Endometrial microvascular endothelial cells (primary cell): ENCODE data around the gene ZNF592. TPM values are rescaled to one million over a fixed set of nuclear protein-coding genes. Genes with fewer than 3 reads are reported as not detected.

Experiments
- in situ Hi-C: cut with HindIII; loops from 2 replicates; pipeline ENCODE4 v1.10.0; 2017; ENCODE audit warnings: low sequenced_read_pairs, low pct_unique_long_range_greater_than_20kb; ENCODE audit errors: inconsistent ontology term
- total RNA-seq: library from RNA; depleted of rRNA; stranded (reverse); fragments of >200 nt; gene quantifications from one replicate; pipeline ENCODE4 v1.2.3, GENCODE V29; 2015; ENCODE audit errors: inconsistent ontology term

ZNF592 gene
- total RNA-seq, 1 donor from 2014 or later, result 13.6 TPM

GRCh38 chr15:84772467-84772866 lies 24.1 kb downstream of the ZNF592 start:
- in situ Hi-C loops, result no loop called here

- in situ Hi-C loops, result no loop called here
Observed at GRCh38 chr15:84773716-84774115, 25.3 kb downstream of the ZNF592 start.

DNA sequence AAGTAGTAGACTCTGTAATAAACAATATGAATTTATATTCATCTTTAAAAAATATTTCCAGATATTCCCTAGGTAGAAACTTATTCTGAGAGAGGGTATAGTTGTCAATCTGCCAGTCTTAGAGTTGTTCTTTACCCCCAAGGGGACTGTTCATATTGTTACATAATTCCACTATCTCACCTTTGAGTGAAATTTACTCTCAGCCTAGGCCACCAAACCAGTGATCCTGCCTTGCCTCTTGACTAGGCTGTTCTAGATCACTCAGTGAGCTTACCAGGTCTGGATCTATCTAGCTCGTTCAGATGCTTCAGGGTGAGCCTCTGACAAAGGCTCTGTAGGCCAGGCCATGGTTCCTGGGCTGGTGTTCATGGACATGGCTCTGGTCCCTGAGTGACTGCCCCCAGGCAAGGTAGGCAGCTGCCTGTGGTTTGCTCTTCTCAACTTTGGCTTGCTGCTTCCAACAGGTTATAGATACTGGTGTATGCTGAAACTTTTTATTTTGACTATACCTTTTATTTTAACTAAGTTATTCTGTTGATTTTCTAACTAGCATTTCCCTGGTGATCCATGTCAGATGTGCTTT lies 27.6 kb downstream of the ZNF592 start:
- in situ Hi-C loops, result no loop called here

- in situ Hi-C loops, result no loop called here
Observed at GRCh38 chr15:84778194-84778593, 29.8 kb downstream of the ZNF592 start.

DNA sequence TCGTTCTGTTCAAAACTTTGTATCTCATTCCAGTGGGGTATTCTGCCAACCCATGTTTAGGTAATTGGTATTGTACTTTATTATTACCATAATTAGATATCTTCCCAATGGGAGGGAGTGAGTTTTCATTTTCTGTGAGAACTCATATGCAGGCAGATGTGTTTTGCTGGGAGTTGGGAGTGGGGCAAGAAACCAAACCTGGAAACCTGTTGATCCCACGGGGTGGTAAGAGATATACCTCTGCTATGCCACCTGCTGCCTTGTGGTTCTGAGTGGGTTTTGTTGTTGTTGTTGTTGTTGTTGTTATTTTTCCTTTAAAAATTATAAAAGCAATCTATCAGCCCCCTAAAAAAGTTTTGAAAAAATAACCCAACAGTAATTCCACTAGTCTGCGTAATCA lies 32.1 kb downstream of the ZNF592 start:
- in situ Hi-C loops, result no loop called here

DNA sequence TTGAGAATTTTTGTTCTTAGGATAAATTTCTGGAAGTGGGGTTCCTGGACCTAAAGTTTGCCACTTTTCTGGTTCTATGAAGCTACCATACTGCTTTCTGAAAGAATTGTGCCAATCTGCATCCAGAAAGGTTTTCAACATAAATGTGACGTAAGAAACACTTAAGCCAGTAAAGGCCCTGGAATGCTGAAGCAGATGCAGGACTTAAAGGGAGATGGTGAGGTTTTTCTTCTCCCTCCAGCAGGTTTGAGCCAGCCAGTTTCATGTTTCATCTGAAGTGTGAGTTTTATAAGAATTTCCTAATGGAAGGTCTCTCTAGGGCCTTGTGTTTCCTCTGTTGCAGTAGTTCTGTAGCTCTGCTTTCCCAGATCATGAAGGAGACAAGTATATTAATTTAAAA lies 33.1 kb downstream of the ZNF592 start:
- in situ Hi-C loops, result no loop called here

- in situ Hi-C loops, result no loop called here
Observed at GRCh38 chr15:84782346-84782745, 34.0 kb downstream of the ZNF592 start.

GRCh38 chr15:84783493-84784251 lies 35.3 kb downstream of the ZNF592 start:
- in situ Hi-C loops, result no loop called here

- in situ Hi-C loops, result no loop called here
Observed at GRCh38 chr15:84784262-84784661, 35.9 kb downstream of the ZNF592 start.

GRCh38 chr15:84785053-84785452 lies 36.7 kb downstream of the ZNF592 start:
- in situ Hi-C loops, result no loop called here

DNA sequence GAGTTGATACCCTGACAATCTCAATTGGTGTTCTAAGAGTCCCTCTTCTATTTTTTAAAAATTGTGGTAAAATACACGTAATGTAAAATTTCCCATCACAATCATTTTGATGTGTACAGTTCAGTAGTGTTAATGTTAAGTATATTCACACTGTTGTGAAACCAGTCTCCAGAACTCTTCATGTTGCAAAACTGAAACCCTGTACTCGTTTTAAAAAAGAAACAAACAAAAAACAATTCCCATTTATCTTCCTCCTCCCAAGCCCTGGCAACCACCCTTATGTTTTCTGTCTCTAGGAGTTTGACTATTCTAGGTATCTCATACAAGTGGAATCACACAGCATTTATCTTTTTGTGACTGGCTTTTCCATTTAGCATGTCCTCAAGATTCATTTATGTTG lies 40.1 kb downstream of the ZNF592 start:
- in situ Hi-C loops, result no loop called here

DNA sequence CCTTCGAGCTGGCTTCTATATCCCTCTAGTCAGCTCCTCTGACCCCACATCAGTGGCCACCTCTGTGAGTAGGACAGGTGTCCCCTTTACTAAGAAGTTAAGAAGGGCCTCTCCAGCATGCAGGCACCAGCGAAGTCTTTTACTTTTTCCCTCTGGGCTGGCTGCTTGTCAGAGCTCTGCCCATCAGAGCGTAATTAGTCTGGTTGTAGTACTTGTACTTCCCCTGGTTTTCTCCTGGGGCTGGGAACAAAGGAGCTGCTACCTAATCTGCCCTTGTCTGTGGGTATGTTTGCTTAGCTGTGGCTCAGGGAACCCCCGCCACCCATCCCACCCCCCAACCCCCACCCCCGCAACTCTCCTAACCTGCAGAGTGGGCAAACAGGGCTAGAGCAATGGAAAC lies 41.4 kb downstream of the ZNF592 start:
- in situ Hi-C loops, result no loop called here

- in situ Hi-C loops, result no loop called here
Observed at GRCh38 chr15:84790676-84791075, 42.3 kb downstream of the ZNF592 start.

DNA sequence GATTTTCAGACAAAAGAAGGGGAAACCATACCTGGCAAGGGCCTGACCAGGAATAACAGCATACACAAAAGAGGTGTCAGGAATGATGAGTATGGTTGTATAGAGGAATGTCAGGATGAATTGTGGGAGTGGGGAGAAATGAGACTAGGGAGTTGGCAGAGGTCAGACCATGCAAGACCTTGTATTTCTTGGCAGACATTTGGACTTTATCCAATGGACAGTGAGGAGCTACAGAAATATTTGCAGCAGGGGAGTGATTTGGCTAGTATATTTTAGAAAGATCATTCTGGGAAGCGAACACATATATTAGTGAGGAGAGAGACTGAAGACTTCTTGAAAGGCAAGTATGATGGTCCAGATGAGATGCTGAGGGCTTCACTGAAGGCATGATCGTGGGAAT lies 43.4 kb downstream of the ZNF592 start:
- in situ Hi-C loops, result no loop called here

- in situ Hi-C loops, result no loop called here
Observed at GRCh38 chr15:84793431-84794161, 45.2 kb downstream of the ZNF592 start.

DNA sequence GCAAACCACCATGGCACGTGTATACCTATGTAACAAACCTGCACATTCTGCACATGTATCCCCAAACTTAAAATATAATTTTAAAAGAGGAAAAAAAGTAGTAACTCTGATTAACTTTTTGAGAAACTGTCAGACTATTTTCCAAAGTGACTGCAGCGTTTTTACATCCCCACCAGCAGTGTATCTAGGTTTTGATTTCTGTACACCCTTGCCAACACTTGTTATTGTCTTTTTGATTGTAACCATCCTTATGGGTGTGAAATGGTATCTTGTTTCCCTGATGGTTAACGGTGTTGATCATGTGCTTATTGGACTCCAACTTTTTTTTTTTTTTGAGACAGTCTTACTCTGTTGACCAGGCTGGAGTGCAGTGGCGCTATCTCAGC lies 45.8 kb downstream of the ZNF592 start:
- in situ Hi-C loops, result no loop called here

GRCh38 chr15:84795186-84795585 lies 46.8 kb downstream of the ZNF592 start:
- in situ Hi-C loops, result no loop called here

- in situ Hi-C loops, result no loop called here
Observed at GRCh38 chr15:84797212-84797611, 48.8 kb downstream of the ZNF592 start.

DNA sequence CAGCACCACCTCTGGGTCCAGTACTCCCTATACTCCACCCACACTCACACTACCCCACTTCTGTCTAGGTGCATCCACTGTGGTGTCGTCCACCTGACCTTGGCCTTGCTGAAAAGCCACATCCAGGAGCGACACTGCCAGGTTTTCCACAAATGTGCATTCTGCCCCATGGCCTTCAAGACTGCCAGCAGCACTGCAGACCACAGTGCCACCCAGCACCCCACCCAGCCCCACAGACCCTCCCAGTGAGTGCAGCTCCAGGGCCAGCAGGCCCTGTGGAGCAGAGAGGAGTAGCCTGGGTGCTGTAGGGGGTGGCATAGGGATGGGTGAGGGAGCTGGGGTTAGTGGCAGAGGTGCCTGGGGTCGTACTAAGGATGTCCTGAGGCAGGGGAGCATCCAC lies 49.4 kb downstream of the ZNF592 start:
- in situ Hi-C loops, result no loop called here

GRCh38 chr15:84798436-84798946 lies 50.1 kb downstream of the ZNF592 start:
- in situ Hi-C loops, result no loop called here
